GM21619 (cell line): ENCODE results near the gene ADGRD2.

Source experiments
- ATAC-seq: cut with Tn5 transposase; IDR thresholded peaks from one replicate; pipeline ENCODE4 v1.9.1; 2021; ENCODE audit not compliant: unreplicated experiment

ADGRD2 gene

GRCh38 chr9:124495126-124496074 is 45.1 kb downstream of the ADGRD2 start:
- ATAC-seq: no peak

- no peak for ATAC-seq
Observed at GRCh38 chr9:124496075-124496449, 45.8 kb downstream of the ADGRD2 start.

DNA sequence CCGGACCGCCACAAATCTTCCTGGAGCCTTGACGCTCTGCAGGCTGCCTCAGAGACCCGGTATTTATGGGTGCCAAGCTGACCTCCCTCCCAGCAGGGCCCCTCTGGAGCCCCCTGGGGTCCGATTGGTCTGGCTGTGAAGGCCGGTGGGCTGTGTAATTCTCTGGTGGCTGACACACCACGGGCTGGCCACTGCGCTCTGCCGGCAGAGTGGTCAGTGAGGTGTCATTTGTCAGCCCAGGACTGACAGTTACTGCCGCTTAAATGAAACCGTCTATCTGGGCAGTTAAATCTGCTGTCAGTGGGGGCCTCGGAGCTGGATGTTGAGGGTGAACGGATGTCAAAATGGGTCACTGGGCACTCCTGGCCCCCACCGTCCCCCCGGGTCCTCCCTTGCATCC is 46.2 kb downstream of the ADGRD2 start:
- ATAC-seq: no peak

DNA sequence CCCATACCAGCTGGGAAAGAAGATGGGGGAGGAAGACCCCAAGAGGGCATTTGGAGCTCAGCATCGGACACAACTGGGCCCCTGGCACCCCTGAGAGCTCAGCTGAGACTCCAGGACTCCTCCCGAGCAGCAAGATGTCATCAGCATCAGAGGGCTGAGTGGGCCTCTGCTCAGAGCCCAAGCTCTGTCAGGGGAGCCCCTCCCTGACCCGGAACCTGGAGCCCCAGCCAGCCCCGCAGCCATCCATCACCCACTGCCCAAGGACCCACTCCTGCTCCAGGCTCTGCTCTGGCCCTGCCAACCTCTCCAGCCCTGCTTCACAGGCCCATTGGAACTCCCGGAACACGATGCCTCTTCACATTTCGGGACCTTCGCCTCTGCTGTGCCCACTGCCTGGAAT is 47.2 kb downstream of the ADGRD2 start:
- ATAC-seq: no peak

DNA sequence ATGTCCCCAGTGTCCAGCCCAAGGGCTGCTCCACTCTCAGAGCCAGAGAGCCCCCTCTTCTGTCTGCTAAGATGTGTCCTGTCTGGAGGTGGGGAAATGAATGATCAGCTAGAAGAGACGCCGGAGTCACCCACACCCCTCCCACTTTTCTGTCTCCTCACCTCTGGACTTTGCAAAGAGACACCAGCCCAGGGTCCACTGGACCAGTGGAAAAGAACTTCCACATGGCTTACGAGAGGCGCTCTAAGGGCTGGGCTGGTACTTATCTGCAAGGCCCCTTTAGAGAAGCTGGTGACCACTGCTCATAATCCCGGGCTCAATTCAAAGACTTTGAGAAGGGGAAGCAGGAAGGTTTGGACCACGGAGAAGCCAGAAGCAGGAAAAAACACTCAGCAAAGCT is 47.8 kb downstream of the ADGRD2 start:
- ATAC-seq: no peak

DNA sequence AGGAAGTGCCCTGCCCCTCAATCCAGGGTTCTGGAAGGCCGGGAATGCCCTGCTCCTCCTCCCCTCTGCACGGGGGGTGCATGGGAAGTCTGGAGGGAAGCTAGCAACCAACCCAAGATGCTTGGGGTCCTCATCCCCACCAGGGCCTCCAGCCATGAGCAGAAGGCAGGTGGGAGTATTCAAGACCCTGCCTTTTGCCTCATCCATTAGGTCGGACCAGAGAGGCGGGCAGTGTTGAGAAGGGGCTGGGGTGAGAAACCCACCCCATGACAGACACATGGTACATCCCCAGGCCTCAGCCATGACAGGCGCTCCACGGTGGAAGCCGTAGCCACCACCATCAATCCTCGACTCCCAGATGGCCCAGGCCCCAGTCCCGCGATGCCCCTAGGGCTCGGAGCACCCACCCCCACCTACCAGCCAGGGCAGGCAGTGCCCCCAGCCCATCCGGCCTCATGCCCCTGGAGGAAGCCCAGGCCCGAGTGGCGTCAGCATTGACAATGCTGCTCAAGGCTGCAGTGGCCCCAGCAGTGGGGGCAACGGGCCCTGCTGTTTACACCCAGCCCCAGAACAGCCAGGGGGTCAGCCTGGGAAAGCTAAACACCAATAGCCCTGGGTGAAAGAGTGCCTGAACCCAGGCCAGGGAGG is 48.4 kb downstream of the ADGRD2 start:
- ATAC-seq: no peak

GRCh38 chr9:124499216-124499615 is 49.0 kb downstream of the ADGRD2 start:
- ATAC-seq: no peak

GRCh38 chr9:124500028-124500795 is 50.0 kb downstream of the ADGRD2 start:
- ATAC-seq: no peak

- ATAC-seq: no peak
Observed at GRCh38 chr9:124500796-124501611, 50.8 kb downstream of the ADGRD2 start.

DNA sequence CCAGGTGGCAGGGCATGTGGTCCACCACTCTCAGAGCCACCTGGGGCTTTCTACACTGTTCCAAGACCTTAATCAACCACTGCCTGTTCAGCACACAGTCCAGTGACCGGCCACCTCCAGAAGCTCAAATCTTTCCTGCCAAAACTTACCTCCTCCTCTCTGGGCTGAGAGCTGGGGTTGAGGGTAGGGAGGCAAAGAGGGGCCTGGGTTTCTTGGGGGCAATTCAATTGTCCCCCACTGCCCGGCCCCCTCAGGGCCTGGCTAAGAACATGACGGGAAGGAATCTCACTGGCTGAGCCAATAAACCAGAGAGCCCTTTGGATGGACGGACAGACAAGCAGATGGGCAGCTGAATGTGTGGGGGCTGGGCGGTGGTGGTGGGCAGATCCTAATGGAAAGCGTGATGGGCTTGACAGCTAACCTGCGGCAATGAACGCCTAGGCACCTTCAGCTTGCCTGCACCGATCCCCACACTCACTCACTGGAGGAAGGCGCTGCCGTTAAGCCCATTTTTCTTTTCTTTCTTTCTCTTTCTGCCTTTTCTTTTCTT is 51.6 kb downstream of the ADGRD2 start:
- no peak for ATAC-seq

DNA sequence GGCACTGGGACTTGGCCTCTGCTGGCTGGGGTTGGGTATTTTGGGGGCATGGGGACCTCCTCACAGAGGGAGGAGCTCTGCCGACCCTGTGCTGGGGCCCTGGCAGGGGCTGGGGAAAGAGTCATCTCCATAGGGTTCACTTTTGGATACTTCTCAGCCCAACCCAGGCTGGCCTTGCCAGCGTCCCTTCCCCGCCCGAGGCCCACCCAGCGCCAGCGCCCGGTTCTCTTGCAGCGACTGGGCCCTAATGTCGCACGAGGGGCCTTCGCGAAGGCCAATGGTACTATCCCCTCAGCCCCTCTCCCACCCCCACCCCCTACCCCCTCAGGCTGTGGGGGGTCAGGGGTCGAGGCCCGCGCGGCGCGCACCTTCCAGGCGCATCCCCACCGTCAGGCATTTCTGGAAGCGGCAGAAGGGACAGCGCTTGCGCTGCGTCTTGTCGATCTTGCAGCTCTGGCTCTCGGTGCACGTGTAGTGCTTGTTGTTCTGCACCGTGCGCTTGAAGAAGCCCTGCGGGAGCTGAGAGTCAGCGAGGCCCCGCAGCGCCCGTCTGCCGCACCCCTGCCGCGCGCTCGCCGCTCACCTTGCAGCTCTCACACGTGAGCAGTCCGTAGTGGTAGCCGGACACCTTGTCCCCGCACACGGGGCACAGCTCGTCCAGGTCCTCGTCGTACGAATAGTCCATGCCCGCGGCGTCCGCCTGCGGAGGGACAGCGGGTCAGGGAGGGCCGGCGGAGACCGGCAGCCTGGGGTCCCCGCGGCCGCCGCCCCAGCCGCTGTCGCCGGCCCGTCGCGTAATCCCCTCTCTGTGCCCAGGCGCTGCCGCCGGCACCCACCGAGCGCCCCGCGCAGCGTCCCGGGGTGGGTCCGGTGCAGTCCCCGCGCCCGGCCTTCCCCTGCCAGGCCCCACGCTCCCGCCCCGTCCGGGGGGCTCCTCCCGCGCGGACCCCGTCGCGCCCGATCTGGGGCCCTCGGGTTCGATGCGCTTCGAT is 52.8 kb downstream of the ADGRD2 start:
- ATAC-seq: no peak

DNA sequence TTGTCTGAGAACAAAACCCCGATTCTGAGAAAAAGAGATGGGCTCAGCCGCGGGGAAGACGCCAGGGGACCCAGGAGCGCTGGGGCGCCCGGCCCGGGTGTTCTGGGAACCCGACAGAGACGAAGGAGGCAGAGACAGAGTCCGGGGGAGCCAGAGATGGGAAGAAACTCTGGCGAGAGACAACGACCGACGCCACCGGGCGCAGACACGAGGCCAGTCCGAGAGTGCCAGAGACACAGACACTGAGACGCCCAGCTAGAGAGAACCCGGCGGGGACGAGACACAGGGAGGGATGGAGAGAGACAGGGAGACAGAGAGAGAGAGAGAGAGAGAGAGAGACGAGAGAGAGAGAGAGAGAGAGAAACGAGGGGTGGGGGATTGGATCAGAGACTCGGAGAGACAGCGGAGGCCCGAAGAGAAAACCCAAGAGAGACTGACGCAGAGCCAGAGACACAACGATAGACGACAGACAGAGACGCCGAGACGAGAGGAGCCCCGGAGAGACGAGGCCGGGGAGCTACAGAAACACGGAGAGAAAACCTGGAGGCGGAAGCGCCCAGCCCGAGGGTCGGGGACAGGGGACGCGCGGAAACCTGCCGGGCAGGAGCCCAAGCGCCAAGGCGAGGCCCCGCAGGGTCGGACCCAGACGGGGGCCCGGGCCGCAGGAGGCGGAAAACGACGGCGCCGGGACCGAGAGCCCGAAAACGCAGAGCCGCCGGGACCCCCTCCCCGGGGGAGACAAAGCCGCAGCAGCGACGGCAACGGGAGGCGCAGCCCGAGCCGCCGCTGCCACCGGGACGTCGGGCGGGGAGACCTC is 53.7 kb downstream of the ADGRD2 start:
- ATAC-seq: no peak

GRCh38 chr9:124504530-124505005 is 54.3 kb downstream of the ADGRD2 start:
- ATAC-seq: no peak

- ATAC-seq: no peak
Observed at GRCh38 chr9:124505006-124505900, 55.0 kb downstream of the ADGRD2 start.

DNA sequence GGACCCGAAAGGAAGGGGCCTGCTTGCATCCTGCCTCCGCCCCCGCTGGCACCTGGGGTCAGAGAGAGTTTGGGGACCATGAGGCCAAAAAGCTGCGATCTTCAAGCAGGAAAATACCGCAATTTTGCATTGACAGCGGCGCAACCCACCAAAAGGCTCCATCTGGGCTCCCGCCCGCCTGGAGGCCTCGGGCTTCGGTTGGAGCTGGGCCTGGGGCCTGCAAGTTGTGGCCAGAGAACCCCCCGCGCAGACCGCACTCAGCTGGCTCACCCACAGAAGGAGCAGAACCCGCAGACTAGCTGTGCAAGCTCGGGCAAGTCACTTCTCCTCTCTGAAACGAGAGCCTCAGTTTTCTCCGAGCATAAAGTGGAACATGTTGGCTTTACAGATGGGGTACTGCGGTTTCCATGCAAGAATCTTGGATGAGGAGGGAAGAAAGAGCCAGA is 55.7 kb downstream of the ADGRD2 start:
- ATAC-seq: no peak

DNA sequence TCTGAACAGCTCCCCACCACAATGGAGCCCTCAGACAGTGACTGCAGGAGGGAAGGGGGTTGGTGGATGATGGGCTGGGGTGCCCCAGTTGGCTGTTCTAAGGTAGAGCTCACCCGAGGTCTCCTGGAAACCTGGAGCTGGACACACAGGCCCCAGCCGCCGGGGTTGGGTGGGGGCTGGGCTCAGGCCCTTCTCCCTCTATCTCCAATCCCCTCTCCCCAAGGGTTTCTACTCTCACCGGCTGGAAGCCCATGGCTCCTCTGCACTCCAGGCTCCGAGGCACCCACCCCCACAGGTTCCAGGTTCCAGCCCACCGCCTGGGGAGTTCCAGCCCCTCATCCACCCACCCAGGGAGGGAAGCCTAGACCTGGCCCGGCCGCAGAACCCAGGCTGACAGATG is 56.2 kb downstream of the ADGRD2 start:
- no peak for ATAC-seq
